Measurements from ENCODE around the gene SMG6. TPM values are rescaled to one million over a fixed set of nuclear protein-coding genes. Genes with fewer than 3 reads are reported as not detected.

The SMG6 gene
- polyA plus RNA-seq, 4 donors: 15.9 to 17.1 (median 16.4) TPM

DNA sequence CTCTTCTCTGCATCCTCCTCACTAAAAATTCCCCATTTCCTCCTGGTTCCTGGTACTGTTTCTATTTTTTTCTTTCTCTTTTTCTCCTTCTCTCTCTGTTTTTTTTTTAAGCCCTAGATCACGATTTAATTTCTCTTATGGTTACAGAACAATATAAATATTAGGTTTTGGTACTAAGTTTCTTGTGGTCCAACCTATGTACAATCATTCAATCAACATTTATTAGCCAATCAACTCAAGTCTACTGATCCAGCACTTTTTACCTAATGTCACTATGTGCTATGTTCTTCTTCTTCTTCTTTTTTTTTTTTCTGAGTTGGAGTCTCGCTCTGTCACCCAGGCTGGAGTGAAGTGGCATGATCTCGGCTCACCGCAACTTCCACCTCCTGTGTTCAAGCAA is 291.1 kb downstream of the SMG6 start:
- Histone ChIP-seq H3K9me3 (ENCODE audit: control insufficient read depth in 2 of 2, insufficient read depth in 1 of 2, low read depth in 1 of 2, low read length in 1 of 2) (no peaks in the 10 kb centered on the region), H3K27me3 (ENCODE audit: control insufficient read depth in 3 of 3, insufficient read depth in 3 of 3, low read length in 3 of 3) (peaks cover 0 to 8% (median 0%) of the 10 kb centered on the region in 3 donors), H3K4me1 (ENCODE audit: control insufficient read depth in 3 of 3, insufficient read depth in 2 of 3, low read depth in 1 of 3, low read length in 2 of 3) (peaks cover 0 to 3% (median 0%) of the 10 kb centered on the region in 3 donors), H3K27ac (ENCODE audit: low read depth in 1 of 3, low read length in 2 of 3) (no peak overlapping the region), H3K4me3 (ENCODE audit: low read depth in 1 of 3, low read length in 3 of 3) (no peak overlapping the region), H3K36me3 (ENCODE audit: control insufficient read depth in 3 of 3, insufficient read depth in 2 of 3, low read depth in 1 of 3, low read length in 3 of 3) (peaks cover 0 to 6% (median 0%) of the 10 kb centered on the region in 3 donors)
- WGBS, 3 donors: 93 to 96% (median 93%) methylated on average over 4 of the region's 4 CpGs
- DNase-seq (no peak), FAIRE-seq (no peak)

DNA sequence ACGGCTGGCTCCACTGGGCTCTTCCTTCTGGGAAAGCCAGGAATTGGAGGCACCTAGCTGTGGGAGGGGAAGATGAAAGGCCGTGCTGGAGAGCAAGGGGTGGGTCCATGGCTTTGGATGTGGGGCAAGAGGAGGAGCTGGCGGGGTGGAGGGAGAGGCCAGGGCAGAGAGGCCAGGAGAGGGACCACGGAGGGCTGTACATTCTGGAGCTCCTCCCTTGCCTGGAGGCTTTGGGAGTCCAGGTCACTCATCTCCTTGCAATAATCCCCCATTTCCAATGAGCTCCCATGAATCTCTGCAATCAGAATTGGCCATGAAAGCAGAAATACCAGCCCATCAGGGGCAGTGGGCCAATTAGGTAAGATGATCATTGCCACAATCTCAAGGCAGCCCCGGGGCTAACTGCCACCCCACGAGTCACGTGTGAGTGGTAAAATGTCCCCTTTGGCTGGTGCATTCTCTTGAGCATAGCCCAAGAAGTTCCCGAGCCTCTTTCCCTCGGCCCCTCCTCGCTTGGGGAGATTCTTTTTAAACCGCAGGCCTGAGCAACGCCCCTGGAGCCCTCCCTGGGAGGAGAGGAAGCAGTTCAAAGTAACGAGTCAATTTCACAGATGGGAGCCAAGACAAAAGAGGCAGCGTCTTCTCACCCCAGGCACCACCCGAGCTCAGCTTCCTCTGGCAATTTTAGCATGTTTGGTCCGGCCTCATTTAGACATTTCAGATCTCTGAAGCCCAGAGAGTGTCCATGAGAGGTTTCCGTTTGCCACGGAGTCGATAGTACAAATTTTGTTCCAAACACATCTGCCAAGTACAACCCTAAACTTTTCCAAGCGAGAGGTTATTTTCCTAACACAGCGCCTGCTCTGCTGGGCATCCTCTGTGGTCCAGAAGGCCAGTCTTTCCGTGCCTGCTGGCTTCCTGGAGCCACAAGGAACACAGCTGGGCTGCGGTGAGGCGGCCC is 291.9 kb downstream of the SMG6 start:
- WGBS, 3 donors: 37 to 42% (median 40%) methylated on average over 24 of the region's 24 CpGs
- Histone ChIP-seq H3K9me3 (ENCODE audit: control insufficient read depth in 2 of 2, insufficient read depth in 1 of 2, low read depth in 1 of 2, low read length in 1 of 2) (no peaks in the 10 kb centered on the region), H3K4me3 (ENCODE audit: low read depth in 1 of 3, low read length in 3 of 3) (no peak overlapping the region), H3K27me3 (ENCODE audit: control insufficient read depth in 3 of 3, insufficient read depth in 3 of 3, low read length in 3 of 3) (peaks cover 0 to 3% (median 0%) of the 10 kb centered on the region in 3 donors), H3K36me3 (ENCODE audit: control insufficient read depth in 3 of 3, insufficient read depth in 2 of 3, low read depth in 1 of 3, low read length in 3 of 3) (peaks cover 0 to 13% (median 0%) of the 10 kb centered on the region in 3 donors), H3K4me1 (ENCODE audit: control insufficient read depth in 3 of 3, insufficient read depth in 2 of 3, low read depth in 1 of 3, low read length in 2 of 3) (peaks cover 0 to 3% (median 0%) of the 10 kb centered on the region in 3 donors), H3K27ac (ENCODE audit: low read depth in 1 of 3, low read length in 2 of 3) (no peak overlapping the region)
- DNase-seq (no peak), FAIRE-seq (no peak)

Other genes starting within 250 kb of the SMG6 start
- 10 to 100 TPM in 1 of 4 donors, 1 to 10 TPM in 2, under 1 TPM in 1; 0.89 to 11.2 (median 6.6) TPM for gene HIC1, start 248.7 kb downstream of the SMG6 start, polyA plus RNA-seq
- gene SRR, start 165 bp upstream of the SMG6 start, polyA plus RNA-seq: 1 to 10 TPM; 2.2 to 8.3 (median 4.7) TPM
- gene TSR1, start 32.7 kb upstream of the SMG6 start, polyA plus RNA-seq: 10 to 100 TPM in 2 of 4 donors, 1 to 10 TPM in 2; 4.5 to 20.8 (median 11.7) TPM
- 10 to 100 TPM; 32.2 to 55.9 (median 40.3) TPM for gene SGSM2, start 33.7 kb upstream of the SMG6 start, polyA plus RNA-seq
- gene MNT, start 97.3 kb upstream of the SMG6 start, polyA plus RNA-seq: 10 to 100 TPM in 2 of 4 donors, 1 to 10 TPM in 2; 4.2 to 18.9 (median 8.1) TPM
- gene METTL16, start 208.1 kb upstream of the SMG6 start, polyA plus RNA-seq: 10 to 100 TPM; 10.7 to 25.2 (median 12.9) TPM